MG63 (cell line): ENCODE measurements around the gene ANKMY1. TPM values are rescaled to one million over a fixed set of nuclear protein-coding genes. Genes with fewer than 3 reads are reported as not detected.

Source experiments
- DNase-seq: peaks from one replicate; pipeline ENCODE4 v3.0.0-alpha.2; 2020
- H3K27me3 ChIP-seq: fragments of 250-450 bp; sonication (Bioruptor Pico); 2 replicates; pipeline ENCODE4 v1.5.1; 2020; ENCODE audit warnings: mild to moderate bottlenecking, moderate library complexity
- H3K36me3 ChIP-seq: fragments of 250-450 bp; sonication (Bioruptor Pico); 2 replicates; pipeline ENCODE4 v1.5.1; 2020; ENCODE audit warnings: mild to moderate bottlenecking, moderate library complexity
- H3K4me3 ChIP-seq: fragments of 250-450 bp; sonication (Bioruptor Pico); 2 replicates; pipeline ENCODE4 v1.5.1; 2020; ENCODE audit warnings: mild to moderate bottlenecking, moderate library complexity
- H3K9me3 ChIP-seq: fragments of 250-450 bp; sonication (Bioruptor Pico); 2 replicates; pipeline ENCODE4 v1.5.1; 2020; ENCODE audit warnings: mild to moderate bottlenecking, moderate library complexity
- total RNA-seq: library from RNA; depleted of rRNA; stranded (reverse); fragments of >200 nt; shearing (Covaris generic); gene quantifications from 2 replicates; pipeline ENCODE4 v1.2.3, GENCODE V29; 2014; ENCODE audit warnings: low replicate concordance; rRNA removed

ANKMY1 gene, protein sequence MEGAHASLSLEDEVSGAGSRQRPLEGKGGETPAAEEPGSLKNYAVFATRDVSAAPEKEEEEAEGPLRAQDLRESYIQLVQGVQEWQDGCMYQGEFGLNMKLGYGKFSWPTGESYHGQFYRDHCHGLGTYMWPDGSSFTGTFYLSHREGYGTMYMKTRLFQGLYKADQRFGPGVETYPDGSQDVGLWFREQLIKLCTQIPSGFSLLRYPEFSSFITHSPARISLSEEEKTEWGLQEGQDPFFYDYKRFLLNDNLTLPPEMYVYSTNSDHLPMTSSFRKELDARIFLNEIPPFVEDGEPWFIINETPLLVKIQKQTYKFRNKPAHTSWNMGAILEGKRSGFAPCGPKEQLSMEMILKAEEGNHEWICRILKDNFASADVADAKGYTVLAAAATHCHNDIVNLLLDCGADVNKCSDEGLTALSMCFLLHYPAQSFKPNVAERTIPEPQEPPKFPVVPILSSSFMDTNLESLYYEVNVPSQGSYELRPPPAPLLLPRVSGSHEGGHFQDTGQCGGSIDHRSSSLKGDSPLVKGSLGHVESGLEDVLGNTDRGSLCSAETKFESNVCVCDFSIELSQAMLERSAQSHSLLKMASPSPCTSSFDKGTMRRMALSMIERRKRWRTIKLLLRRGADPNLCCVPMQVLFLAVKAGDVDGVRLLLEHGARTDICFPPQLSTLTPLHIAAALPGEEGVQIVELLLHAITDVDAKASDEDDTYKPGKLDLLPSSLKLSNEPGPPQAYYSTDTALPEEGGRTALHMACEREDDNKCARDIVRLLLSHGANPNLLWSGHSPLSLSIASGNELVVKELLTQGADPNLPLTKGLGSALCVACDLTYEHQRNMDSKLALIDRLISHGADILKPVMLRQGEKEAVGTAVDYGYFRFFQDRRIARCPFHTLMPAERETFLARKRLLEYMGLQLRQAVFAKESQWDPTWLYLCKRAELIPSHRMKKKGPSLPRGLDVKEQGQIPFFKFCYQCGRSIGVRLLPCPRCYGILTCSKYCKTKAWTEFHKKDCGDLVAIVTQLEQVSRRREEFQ
- total RNA-seq: 10.2 and 23.8 TPM in 2 replicates

DNA sequence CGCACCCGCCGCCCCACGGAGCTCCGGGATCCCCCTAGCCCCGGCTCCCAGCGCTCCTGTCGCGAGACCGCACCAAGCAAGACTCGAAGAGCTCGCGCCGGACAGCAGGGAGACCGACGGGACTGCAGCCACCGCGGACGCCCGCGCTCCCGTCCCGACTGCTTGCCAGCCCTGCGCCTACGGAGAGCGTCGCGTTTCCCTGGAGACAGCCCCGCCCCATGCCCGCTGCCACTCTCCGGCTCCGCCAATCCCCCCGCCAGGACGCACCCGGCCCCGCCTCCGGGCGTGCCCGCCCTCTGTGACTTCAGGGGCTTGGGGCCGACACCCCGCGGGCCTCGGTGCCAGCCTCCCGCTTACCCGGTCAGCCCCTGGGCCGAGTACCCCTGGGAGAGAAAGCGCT, at the start of gene ANKMY1:
Gene ANKMY1, minus strand, starts transcription at position 181 of the 400 bp plus-strand sequence. CDS start 653 bp downstream, outside the sequence.
- peaks cover 45% of the 10 kb centered on the region for H3K36me3 ChIP-seq
- H3K4me3 ChIP-seq: peak within 1 kb of the TSS; percentile 38
- peak; percentile 78 for DNase-seq
- no peaks in the 10 kb centered on the region for H3K27me3 ChIP-seq
- H3K9me3 ChIP-seq: no peaks in the 10 kb centered on the region; the same call in 1 of the 2 replicates

DNA sequence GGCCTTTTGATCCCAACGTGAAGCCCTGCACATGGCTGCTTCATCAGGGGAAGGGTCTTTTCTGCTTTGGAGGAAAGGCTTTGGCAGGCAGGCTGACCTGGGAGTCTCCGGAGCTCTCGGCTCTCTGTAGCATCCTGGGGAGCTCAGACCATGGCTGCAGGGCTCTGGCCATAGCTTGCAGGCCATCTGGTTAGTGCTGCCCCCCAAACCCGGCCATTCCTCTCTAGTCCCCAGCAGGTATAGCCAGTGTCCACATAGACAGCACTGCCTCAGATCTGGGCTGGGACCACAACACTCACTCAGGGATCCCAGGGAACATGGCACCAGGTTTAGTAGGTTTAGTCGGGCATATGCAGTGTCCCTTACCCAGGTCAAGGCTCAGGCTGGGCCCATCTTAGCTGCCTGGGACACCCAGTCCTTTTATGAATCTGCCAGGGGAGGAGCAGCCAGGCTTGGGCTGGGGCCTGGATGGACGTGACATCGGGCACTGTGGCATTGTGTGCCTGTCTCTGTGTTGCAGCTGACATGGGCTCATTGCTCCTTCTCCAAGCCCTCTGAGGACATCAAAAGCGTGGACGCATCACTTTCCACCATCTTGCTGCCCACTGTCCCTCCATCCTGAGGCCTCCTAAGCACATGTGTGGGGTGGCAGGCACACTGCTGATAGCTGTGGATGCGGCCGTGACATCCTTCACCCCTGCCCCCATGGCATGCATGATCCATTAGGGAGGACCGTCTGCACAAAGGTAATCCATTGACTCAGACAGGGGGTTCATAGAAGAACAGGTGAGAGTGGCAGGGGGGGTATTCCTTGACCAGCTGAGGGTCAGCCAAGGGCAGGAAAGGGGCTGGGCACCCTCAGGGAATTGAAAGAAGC, 48.3 kb upstream of the ANKMY1 start:
- no peaks in the 10 kb centered on the region for H3K36me3 ChIP-seq
- H3K9me3 ChIP-seq: no peaks in the 10 kb centered on the region
- H3K27me3 ChIP-seq: no peaks in the 10 kb centered on the region
- DNase-seq: no peak
- no peak overlapping the region for H3K4me3 ChIP-seq

DNA sequence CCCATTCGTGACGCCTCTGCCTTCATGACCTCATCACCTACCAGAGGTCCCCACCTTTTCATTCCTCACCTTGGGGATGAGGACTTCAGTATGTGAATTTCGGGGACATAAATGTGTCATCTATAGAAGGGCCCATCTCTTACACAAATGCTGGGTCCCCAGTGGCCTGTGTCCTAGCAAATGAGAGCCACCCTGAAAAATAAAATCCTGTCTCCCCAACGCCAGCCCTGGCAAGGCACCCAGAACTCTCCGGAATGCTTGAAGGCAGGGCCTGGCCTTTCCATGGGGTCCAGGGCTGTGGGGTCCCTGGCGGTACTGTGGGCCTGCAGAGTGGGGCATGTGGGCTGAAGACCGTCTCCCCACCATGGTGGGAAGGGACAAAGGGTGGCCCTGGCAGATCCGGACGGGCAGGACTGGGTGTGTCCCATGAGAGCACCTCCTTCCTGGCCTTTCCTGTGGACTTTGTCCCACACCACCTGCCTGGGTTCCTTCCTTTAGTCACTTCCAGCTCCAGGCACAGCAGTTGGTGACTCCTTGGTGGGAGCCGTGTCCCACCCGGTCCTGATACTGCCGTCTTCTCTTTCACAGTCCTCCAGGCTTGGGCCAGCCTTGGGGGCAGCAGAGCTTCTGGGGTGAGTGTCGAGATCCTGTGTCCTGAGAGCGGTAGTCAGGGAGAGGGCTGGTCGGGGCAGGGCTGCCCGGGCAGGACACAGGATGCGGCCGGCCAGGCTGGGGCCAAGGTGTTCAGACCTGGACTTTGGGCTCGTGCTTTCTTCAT, 47.3 kb upstream of the ANKMY1 start:
- H3K36me3 ChIP-seq: no peaks in the 10 kb centered on the region
- no peak overlapping the region for H3K4me3 ChIP-seq
- no peak for DNase-seq
- no peaks in the 10 kb centered on the region for H3K9me3 ChIP-seq
- no peaks in the 10 kb centered on the region for H3K27me3 ChIP-seq

DNA sequence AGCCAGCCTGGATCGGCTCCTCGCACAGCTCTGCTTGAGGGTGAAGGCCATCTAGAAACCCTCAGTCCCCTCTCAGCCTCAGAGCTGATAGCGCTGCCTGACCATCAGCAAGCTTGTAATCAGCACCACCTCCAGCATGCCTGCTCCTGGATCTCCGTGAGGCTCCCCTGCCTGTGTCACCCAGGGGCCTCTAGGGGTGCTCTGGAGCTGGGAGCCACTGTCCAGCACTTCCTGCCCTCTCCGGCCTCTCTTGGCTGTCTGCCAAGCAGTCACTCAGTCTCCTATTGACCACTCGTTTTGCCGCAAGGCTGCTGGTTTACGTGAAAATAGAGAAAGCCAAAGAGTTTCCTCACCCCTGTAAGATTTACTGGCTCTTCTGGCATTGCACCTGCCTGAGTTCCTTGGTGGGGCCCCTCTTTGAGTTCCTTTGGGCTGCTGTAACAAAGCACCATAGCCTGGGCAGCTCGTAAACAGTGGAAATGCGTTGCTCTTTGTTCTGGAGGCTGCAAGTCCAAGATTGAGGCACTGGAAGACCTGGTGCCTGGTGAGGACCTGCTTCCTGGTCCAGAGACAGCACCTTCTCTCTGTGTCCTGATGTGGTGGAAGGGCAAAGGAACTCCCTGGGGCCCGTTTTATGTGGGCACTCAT, 46.6 kb upstream of the ANKMY1 start:
- H3K9me3 ChIP-seq: no peaks in the 10 kb centered on the region
- H3K4me3 ChIP-seq: no peak overlapping the region
- no peaks in the 10 kb centered on the region for H3K36me3 ChIP-seq
- DNase-seq: peak; percentile 56
- no peaks in the 10 kb centered on the region for H3K27me3 ChIP-seq

- no peak for DNase-seq
- Histone ChIP-seq H3K9me3 (no peaks in the 10 kb centered on the region), H3K4me3 (no peak overlapping the region), H3K36me3 (no peaks in the 10 kb centered on the region), H3K27me3 (no peaks in the 10 kb centered on the region)
Measured at GRCh38 chr2:240603846-240604245, 46.1 kb upstream of the ANKMY1 start.

GRCh38 chr2:240603081-240603835, 45.5 kb upstream of the ANKMY1 start:
- Histone ChIP-seq H3K4me3 (no peak overlapping the region), H3K9me3 (no peaks in the 10 kb centered on the region), H3K36me3 (no peaks in the 10 kb centered on the region), H3K27me3 (no peaks in the 10 kb centered on the region)
- no peak for DNase-seq

- Histone ChIP-seq H3K9me3 (no peaks in the 10 kb centered on the region), H3K36me3 (no peaks in the 10 kb centered on the region), H3K4me3 (no peak overlapping the region), H3K27me3 (no peaks in the 10 kb centered on the region)
- no peak for DNase-seq
Measured at GRCh38 chr2:240602266-240603050, 44.7 kb upstream of the ANKMY1 start.

DNA sequence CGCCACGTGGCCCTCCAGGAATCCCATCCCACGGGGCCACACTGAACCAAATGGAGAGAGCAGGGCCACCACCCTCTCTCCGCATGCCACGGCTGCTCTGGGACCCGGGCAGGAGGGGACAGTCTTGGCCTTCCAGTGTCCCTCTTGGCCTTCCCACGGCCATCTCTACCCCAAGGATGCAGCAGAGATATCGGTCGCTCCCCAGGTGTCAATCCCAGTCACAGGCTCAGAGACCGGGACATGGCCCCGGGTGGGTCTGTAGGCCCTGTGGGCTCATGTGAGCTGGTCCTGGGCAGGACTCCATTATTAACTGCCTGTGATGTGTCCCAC, 44.0 kb upstream of the ANKMY1 start:
- Histone ChIP-seq H3K4me3 (no peak overlapping the region), H3K36me3 (no peaks in the 10 kb centered on the region), H3K27me3 (no peaks in the 10 kb centered on the region), H3K9me3 (no peaks in the 10 kb centered on the region)
- no peak for DNase-seq

DNA sequence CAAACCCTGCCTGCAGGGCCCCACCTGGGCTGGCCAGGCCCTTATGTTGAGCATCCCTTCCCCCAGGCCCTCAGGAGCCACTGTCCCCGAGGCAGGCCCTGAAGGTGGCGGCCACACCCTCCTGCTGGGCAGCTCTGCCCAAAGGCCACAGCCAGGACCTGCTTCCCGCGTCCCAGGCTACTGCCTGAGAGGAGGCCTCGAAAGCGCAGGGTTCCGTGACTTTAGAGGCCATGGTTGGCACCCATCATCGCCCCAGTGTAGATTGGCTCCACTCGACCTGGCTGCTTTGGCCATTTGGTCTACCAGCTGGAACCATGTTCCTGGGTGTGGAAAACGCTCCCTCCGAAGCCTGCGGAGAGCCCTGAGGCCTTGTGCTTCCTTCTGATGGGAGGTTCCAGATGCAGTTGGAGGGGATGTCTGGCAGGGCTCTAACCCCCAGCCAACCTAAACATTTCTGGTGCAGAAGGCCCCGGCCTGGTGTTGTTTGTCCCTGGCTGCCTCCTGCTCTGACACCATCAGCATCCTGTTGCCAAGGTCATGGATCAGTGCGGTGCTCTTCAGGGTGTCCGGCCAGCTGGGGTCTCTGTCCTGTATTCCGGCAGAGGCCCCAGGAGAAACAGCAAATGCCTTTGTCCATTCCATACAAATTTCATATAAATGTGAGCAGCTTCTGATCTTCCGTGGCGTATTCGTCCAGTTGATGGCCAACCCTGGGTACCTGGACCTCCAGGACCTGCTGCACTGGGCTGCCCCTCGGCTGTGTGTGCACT, 43.5 kb upstream of the ANKMY1 start:
- Histone ChIP-seq H3K36me3 (no peaks in the 10 kb centered on the region), H3K4me3 (no peak overlapping the region), H3K9me3 (no peaks in the 10 kb centered on the region), H3K27me3 (no peaks in the 10 kb centered on the region)
- DNase-seq: no peak

- Histone ChIP-seq H3K36me3 (no peaks in the 10 kb centered on the region), H3K9me3 (no peaks in the 10 kb centered on the region), H3K27me3 (no peaks in the 10 kb centered on the region), H3K4me3 (no peak overlapping the region)
- no peak for DNase-seq
Measured at GRCh38 chr2:240600451-240600961, 42.7 kb upstream of the ANKMY1 start.

GRCh38 chr2:240599141-240599583, 41.4 kb upstream of the ANKMY1 start:
- no peak overlapping the region for H3K4me3 ChIP-seq
- no peaks in the 10 kb centered on the region for H3K27me3 ChIP-seq
- no peaks in the 10 kb centered on the region for H3K36me3 ChIP-seq
- H3K9me3 ChIP-seq: no peaks in the 10 kb centered on the region
- no peak for DNase-seq

- DNase-seq: no peak
- no peaks in the 10 kb centered on the region for H3K9me3 ChIP-seq
- no peaks in the 10 kb centered on the region for H3K27me3 ChIP-seq
- H3K4me3 ChIP-seq: no peak overlapping the region
- no peaks in the 10 kb centered on the region for H3K36me3 ChIP-seq
Measured at GRCh38 chr2:240598311-240598911, 40.6 kb upstream of the ANKMY1 start.
